Immature natural killer cell (primary cell): ENCODE data around the gene MAML2. TPM values are rescaled to one million over a fixed set of nuclear protein-coding genes. Genes with fewer than 3 reads are reported as not detected.

ENCODE experiments used
- DNase-seq, 3 donors: peaks; one replicate each; pipeline ENCODE4 v3.0.0; 2022; ENCODE audit warnings: mixed read lengths in 1 of 3
- H3K27ac Mint-ChIP-seq, 6 donors: one replicate each; pipeline ENCODE4 v1.8.0; 2020; ENCODE audit warnings: mixed read lengths in 6 of 6, mild to moderate bottlenecking in 5 of 6, inconsistent platforms in 4 of 6, moderate library complexity in 3 of 6
- H3K27me3 Mint-ChIP-seq, 3 donors: one replicate each; pipeline ENCODE4 v1.8.0; 2020 to 2021; ENCODE audit warnings: low read depth in 3 of 3, mild to moderate bottlenecking in 3 of 3, mixed read lengths in 3 of 3, moderate library complexity in 3 of 3, inconsistent platforms in 1 of 3
- H3K36me3 Mint-ChIP-seq, 3 donors: one replicate each; pipeline ENCODE4 v1.8.0; 2020; ENCODE audit warnings: mixed read lengths in 3 of 3, inconsistent platforms in 2 of 3, mild to moderate bottlenecking in 2 of 3
- H3K4me1 Mint-ChIP-seq, 2 donors: one replicate each; pipeline ENCODE4 v1.8.0; 2020; ENCODE audit warnings: inconsistent platforms in 2 of 2, mild to moderate bottlenecking in 2 of 2, mixed read lengths in 2 of 2, moderate library complexity in 1 of 2
- H3K4me3 Mint-ChIP-seq, 5 donors: one replicate each; pipeline ENCODE4 v1.8.0; 2020; ENCODE audit warnings: mild to moderate bottlenecking in 5 of 5, mixed read lengths in 5 of 5, inconsistent platforms in 3 of 5, moderate library complexity in 3 of 5
- H3K9me3 Mint-ChIP-seq, 6 donors: one replicate each; pipeline ENCODE4 v1.8.0; 2020; ENCODE audit warnings: mild to moderate bottlenecking in 6 of 6, mixed read lengths in 6 of 6, inconsistent platforms in 4 of 6, moderate library complexity in 3 of 6
- polyA plus RNA-seq, 3 donors: library from polyadenylated mRNA; unstranded; fragments of 300-500 nt; fragmentation: Illumina TruSeq; gene quantifications; one replicate each; pipeline ENCODE4 v1.2.3, GENCODE V29; 2021

Gene MAML2
- 1 to 10 TPM in 2 of 3 donors, under 1 TPM in 1; 0.26 to 4.5 (median 1.1) TPM for polyA plus RNA-seq

GRCh38 chr11:96342961-96343711 is at the start of gene MAML2:
MAML2 (minus strand) TSS chr11:96343195; CDS start chr11:96341895, 1,300 bp downstream.
- H3K27ac Mint-ChIP-seq: peak within 1 kb of the TSS; percentile 27 to 96 (median 64)
- peaks cover 47 to 55% of the 10 kb centered on the region in 2 donors for H3K4me1 Mint-ChIP-seq
- H3K4me3 Mint-ChIP-seq: peak within 1 kb of the TSS; percentile 89 to 100 (median 94)
- no peaks in the 10 kb centered on the region for H3K36me3 Mint-ChIP-seq
- H3K9me3 Mint-ChIP-seq: no peaks in the 10 kb centered on the region
- peak; percentile 80 to 83 (median 82) for DNase-seq
- H3K27me3 Mint-ChIP-seq: peaks cover 0 to 5% (median 4%) of the 10 kb centered on the region in 3 donors

DNA sequence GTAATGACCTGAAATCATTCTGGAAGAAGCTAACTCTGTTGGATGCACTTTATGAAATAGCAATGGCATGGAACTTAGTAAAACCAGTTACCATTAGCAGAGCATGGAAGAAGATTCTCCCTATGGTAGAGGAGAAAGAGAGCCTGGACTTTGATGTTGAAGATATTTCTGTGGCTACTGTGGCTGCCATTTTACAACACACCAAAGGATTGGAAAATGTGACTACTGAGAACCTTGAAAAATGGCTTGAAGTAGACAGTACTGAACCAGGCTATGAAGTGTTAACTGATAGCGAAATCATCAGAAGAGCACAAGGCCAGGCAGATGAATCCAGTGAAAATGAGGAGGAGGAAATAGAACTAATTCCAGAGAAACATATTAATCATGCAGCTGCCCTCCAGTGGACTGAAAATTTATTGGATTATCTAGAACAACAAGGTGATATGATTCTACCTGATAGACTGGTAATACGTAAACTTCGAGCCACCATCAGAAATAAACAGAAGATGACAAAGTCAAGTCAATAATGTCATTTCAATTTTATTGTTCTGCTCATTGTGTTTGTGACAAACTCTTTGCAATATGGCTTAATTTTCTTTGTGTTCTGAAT is 48.8 kb upstream of the MAML2 start:
- H3K4me1 Mint-ChIP-seq: peaks cover 33 to 50% of the 10 kb centered on the region in 2 donors
- H3K27ac Mint-ChIP-seq: peak overlapping the region in 2 of 6 donors; percentile 42 to 63
- no peaks in the 10 kb centered on the region for H3K36me3 Mint-ChIP-seq

DNA sequence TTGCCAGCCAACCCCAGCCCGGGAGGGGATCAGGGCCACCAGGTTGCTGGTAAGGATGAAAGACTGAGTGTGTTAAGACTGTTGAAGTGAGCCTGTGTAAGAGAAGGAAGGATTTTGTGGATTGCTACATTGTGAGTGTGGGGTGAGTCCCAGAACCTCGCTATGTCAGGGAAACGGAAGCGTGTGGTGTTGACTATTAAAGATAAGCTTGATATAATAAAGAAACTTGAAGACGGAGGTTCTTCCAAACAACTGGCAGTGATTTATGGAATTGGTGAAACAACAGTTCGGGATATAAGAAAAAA is 47.4 kb upstream of the MAML2 start:
- Mint-ChIP-seq H3K27me3 (peaks cover 0 to 6% (median 0%) of the 10 kb centered on the region in 3 donors), H3K36me3 (no peaks in the 10 kb centered on the region), H3K27ac (peak overlapping the region; percentile 84 to 93 (median 90)), H3K9me3 (no peaks in the 10 kb centered on the region), H3K4me1 (peaks cover 37 to 61% of the 10 kb centered on the region in 2 donors), H3K4me3 (peak overlapping the region; percentile 91 to 97 (median 94))
- no peak for DNase-seq

More for the DNA sequence above, 48.8 kb upstream of the MAML2 start:
- Mint-ChIP-seq H3K9me3 (no peaks in the 10 kb centered on the region), H3K4me3 (peak overlapping the region in 2 of 5 donors; percentile 28 to 48), H3K27me3 (peaks cover 0 to 6% (median 0%) of the 10 kb centered on the region in 3 donors)
- no peak for DNase-seq

GRCh38 chr11:96389720-96390487 is 46.9 kb upstream of the MAML2 start, which contains the start of the genes CCDC82 and JRKL:
CCDC82 (minus strand) TSS chr11:96389912; CDS start chr11:96384747, 5,165 bp downstream.
JRKL (plus strand) TSS chr11:96390013; CDS start chr11:96390650, 637 bp downstream.
- Mint-ChIP-seq H3K4me3 (peak within 1 kb of the TSS; percentile 91 to 97 (median 94)), H3K36me3 (no peaks in the 10 kb centered on the region), H3K27ac (peak within 1 kb of the TSS; percentile 84 to 93 (median 90)), H3K4me1 (peaks cover 37 to 67% of the 10 kb centered on the region in 2 donors), H3K27me3 (peaks cover 0 to 6% (median 0%) of the 10 kb centered on the region in 3 donors), H3K9me3 (no peaks in the 10 kb centered on the region)
- peak; percentile 96 to 97 (median 96) for DNase-seq

DNA sequence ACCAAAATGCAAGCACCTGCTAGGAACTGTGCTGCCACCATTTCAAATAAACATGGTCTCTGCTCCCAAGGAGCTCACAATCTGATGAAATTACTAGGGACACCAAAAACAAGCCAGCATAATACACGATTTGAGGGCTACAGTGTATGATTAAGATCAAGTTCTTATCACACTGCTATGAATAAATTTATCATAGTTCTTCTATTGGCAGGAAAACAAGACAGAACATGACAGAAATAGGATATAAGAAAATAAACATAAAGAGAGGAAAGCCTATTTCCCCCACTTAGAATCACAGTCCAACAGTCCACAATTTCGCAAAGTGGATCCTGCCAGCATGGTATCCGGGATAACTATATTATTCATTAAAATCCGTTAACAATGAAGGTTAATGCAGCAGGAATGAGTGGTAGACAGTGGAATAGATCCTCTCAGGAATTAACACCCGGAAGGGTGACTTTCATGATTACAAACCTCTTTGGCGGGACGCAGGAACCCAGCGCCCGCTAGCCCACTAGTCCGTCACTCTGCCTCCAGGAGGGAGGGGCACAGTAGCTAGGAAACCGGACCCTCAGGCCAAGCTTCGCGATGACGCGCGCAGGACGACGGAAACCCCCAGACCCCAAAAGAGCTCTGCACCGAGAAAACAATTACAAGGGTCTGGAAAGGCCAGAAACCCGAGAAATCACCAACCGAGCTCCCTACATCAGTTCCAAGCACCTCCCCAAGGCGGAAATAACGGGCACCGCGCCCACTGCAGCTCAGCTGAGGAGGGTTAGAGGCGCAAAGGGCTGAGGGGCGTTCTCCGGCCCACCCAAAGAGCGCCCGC is 46.1 kb upstream of the MAML2 start:
- Mint-ChIP-seq H3K36me3 (peaks cover 4 to 5% (median 5%) of the 10 kb centered on the region in 3 donors), H3K4me1 (peaks cover 36 to 69% of the 10 kb centered on the region in 2 donors), H3K27me3 (peaks cover 0 to 6% (median 0%) of the 10 kb centered on the region in 3 donors), H3K4me3 (peak overlapping the region; percentile 91 to 97 (median 94)), H3K27ac (peak overlapping the region; percentile 84 to 93 (median 90)), H3K9me3 (no peaks in the 10 kb centered on the region)
- no peak for DNase-seq

DNA sequence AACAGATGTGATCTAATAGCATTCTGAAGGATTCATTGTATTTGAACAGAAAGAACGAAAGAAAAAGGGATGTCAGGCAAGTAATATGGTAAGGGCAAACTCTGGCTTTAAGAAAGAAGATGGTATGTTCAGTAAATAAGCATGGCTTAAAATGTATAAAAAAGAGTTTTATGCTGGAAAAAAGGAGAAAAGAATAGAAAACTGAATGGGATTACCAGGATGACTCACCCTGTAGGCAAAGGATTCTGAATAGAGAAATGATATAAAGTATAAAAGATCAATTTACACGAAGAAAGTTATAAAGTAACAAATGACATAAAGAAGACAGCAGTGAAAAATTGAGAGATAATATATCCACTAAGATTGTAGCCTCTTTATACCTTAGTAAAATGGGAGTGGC is 42.2 kb upstream of the MAML2 start:
- peaks cover 26 to 53% of the 10 kb centered on the region in 2 donors for H3K4me1 Mint-ChIP-seq
- no peak for DNase-seq
- H3K9me3 Mint-ChIP-seq: no peaks in the 10 kb centered on the region

DNA sequence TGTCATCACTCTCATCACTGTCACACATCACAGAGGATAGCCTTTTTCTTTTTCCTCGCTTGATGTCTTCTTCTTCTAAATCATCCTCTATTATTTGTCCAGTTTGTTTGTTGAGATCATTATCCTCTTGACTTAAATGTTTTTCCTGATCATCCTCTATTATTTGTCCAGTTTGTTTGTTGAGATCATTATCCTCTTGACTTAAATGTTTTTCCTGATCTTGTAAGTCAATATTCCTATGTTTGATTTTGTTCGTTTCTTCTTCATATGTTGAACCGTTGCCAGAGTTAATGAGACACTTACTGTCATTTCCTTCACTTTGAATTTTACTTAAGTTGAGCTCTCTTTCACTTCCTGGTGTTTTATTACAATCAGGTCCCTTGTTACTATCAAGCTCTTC is 41.2 kb upstream of the MAML2 start:
- Mint-ChIP-seq H3K9me3 (no peaks in the 10 kb centered on the region), H3K36me3 (peaks cover 14 to 22% (median 15%) of the 10 kb centered on the region in 3 donors), H3K27me3 (peaks cover 0 to 2% (median 0%) of the 10 kb centered on the region in 3 donors), H3K27ac (peak overlapping the region in 1 of 6 donors; percentile 4), H3K4me3 (no peak overlapping the region), H3K4me1 (peaks cover 21 to 49% of the 10 kb centered on the region in 2 donors)
- no peak for DNase-seq

More for the DNA sequence above, 42.2 kb upstream of the MAML2 start:
- Mint-ChIP-seq H3K27ac (peak overlapping the region in 3 of 6 donors; percentile 2 to 17 (median 5)), H3K4me3 (no peak overlapping the region), H3K27me3 (peaks cover 0 to 8% (median 0%) of the 10 kb centered on the region in 3 donors), H3K36me3 (peaks cover 11 to 16% (median 11%) of the 10 kb centered on the region in 3 donors)

DNA sequence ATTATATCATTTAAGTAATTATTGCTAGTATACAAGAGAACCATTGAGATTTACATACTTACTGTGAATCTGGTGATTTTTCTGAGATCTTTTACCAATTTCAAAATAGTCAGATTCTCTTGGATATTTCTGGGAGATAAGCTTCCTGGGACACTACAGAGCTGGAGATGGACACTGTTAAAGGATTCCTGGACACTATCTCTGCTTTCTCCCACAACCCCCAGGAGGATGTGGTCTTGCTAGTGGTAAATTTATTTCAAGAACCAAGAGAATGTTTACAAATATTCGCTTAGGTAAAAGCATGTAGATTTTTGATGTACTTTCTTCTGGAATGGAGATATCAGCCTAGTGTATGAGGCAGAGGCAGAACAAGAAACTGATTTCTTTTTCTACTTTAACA is 33.8 kb upstream of the MAML2 start:
- H3K4me3 Mint-ChIP-seq: no peak overlapping the region
- no peaks in the 10 kb centered on the region for H3K27me3 Mint-ChIP-seq
- H3K36me3 Mint-ChIP-seq: peaks cover 16 to 27% (median 17%) of the 10 kb centered on the region in 3 donors
- no peak overlapping the region for H3K27ac Mint-ChIP-seq
- peaks cover 6 to 15% of the 10 kb centered on the region in 2 donors for H3K4me1 Mint-ChIP-seq
- no peak for DNase-seq
- H3K9me3 Mint-ChIP-seq: no peaks in the 10 kb centered on the region

DNA sequence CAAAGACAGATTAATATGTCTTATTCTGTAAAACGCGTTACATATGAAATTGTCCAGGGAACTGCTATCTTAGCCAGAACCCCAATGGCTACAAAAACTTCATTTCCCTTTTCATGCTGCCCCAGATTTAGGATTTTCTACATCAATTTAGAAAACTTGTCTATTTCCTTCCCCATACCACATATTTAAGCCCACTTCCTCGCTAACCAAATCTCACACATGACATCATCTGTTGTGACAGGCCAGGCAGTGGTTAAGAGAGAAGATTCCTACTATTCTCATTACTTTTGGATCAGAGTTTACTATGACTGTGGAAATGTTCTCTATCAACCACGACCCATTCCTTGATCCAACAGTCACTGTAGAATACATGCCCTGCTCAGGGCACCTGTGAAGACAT is 30.8 kb upstream of the MAML2 start:
- H3K27me3 Mint-ChIP-seq: no peaks in the 10 kb centered on the region

GRCh38 chr11:96367342-96367741 is 24.3 kb upstream of the MAML2 start:
- no peak for DNase-seq
- no peaks in the 10 kb centered on the region for H3K9me3 Mint-ChIP-seq
- no peaks in the 10 kb centered on the region for H3K4me1 Mint-ChIP-seq
- H3K4me3 Mint-ChIP-seq: no peak overlapping the region
- H3K36me3 Mint-ChIP-seq: peaks cover 14 to 48% (median 14%) of the 10 kb centered on the region in 3 donors
- no peaks in the 10 kb centered on the region for H3K27me3 Mint-ChIP-seq
- H3K27ac Mint-ChIP-seq: no peak overlapping the region

More for the DNA sequence above, 30.8 kb upstream of the MAML2 start:
- Mint-ChIP-seq H3K4me1 (peaks cover 6 to 15% of the 10 kb centered on the region in 2 donors), H3K36me3 (peaks cover 15 to 43% (median 16%) of the 10 kb centered on the region in 3 donors), H3K9me3 (no peaks in the 10 kb centered on the region), H3K4me3 (no peak overlapping the region), H3K27ac (no peak overlapping the region)
- DNase-seq: no peak

DNA sequence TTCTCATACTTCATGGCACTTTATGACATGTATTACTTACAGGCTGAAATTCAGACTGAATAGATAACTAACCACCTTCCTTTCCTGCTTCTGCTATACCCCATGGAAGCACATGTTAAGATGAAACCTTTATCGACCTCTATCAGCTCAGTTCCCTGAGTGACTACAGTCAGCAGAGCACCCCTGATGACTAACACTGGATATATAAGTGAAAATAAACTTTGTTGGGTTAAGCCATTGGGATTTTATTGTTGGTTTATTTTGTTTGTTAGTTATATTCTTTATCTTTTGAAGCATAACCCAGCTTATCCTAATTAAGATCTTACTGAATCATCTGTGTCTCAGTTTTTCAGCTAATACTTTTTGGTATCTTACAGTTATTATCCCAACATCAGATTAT is 23.0 kb upstream of the MAML2 start:
- DNase-seq: no peak
- Mint-ChIP-seq H3K27ac (no peak overlapping the region), H3K36me3 (peaks cover 11 to 40% (median 14%) of the 10 kb centered on the region in 3 donors)

GRCh38 chr11:96365493-96365892 is 22.5 kb upstream of the MAML2 start:
- Mint-ChIP-seq H3K4me1 (no peaks in the 10 kb centered on the region), H3K4me3 (no peak overlapping the region), H3K36me3 (peaks cover 11 to 35% (median 14%) of the 10 kb centered on the region in 3 donors), H3K9me3 (no peaks in the 10 kb centered on the region), H3K27me3 (no peaks in the 10 kb centered on the region), H3K27ac (no peak overlapping the region)
- DNase-seq: no peak

More for the DNA sequence above, 23.0 kb upstream of the MAML2 start:
- H3K4me3 Mint-ChIP-seq: no peak overlapping the region
- H3K4me1 Mint-ChIP-seq: no peaks in the 10 kb centered on the region
- no peaks in the 10 kb centered on the region for H3K9me3 Mint-ChIP-seq
- no peaks in the 10 kb centered on the region for H3K27me3 Mint-ChIP-seq

GRCh38 chr11:96361778-96362177 is 18.8 kb upstream of the MAML2 start:
- Mint-ChIP-seq H3K4me1 (peaks cover 3 to 25% of the 10 kb centered on the region in 2 donors), H3K36me3 (peaks cover 17 to 33% (median 18%) of the 10 kb centered on the region in 3 donors), H3K9me3 (no peaks in the 10 kb centered on the region), H3K27me3 (no peaks in the 10 kb centered on the region), H3K27ac (no peak overlapping the region), H3K4me3 (no peak overlapping the region)
- no peak for DNase-seq
